COLO829 (cell line): ENCODE data around the gene TIRAP.

Source experiments
- DNase-seq: peaks from one replicate; pipeline ENCODE4 v3.0.0; 2012; ENCODE audit warnings: low spot score

TIRAP gene

GRCh38 chr11:126343051-126343450, 60.2 kb downstream of the TIRAP start:
- DNase-seq, result no peak
